ENCODE results near the gene PRRC2B.
"Not testable (repeated sequence)": the region's sequence is repeated elsewhere in the genome, so short reads cannot be mapped to it uniquely, and the experiment has no call there.

PRRC2B gene

DNA sequence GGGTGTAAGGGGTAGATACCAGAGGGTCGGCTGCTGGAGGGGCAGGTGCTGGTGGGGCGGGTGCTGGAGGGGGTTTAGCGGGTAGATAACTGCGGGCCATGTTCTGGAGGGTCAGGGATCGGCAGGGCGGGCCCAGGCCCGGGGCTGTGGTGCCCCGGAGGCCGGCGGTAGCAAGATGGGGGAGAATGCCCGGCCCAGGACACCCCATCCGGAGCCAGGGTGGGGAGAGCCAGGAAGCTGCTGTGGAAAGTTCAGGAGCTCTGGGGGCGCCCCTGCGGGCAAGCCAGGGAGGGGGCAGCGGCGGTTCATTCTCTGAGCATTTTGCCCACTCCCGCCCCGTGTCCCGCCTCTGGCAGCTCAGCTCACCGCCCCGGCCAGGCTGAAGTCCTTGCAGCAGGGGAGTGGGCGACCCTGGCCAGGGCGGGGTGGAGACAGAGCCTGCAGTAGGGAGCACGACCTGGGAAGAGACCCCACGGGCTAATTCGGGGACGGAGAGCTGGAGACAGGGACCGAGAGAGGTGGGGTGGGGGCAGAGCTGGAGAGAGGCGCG, 152.0 kb downstream of the PRRC2B start:
- peaks cover 11% of the 10 kb centered on the region for H3K4me1 Mint-ChIP-seq (ENCODE audit: low read depth)
- peaks cover 7% of the 10 kb centered on the region for H3K36me3 Mint-ChIP-seq (ENCODE audit: low read depth)
- H3K27me3 Mint-ChIP-seq: peaks cover 81% of the 10 kb centered on the region
- H3K9me3 Mint-ChIP-seq: peaks cover 36% of the 10 kb centered on the region
- no peak overlapping the region for H3K4me3 Mint-ChIP-seq
- intact Hi-C loops (cut with micrococcal nuclease): no loop called here
- H3K27ac Mint-ChIP-seq: no peak overlapping the region

DNA sequence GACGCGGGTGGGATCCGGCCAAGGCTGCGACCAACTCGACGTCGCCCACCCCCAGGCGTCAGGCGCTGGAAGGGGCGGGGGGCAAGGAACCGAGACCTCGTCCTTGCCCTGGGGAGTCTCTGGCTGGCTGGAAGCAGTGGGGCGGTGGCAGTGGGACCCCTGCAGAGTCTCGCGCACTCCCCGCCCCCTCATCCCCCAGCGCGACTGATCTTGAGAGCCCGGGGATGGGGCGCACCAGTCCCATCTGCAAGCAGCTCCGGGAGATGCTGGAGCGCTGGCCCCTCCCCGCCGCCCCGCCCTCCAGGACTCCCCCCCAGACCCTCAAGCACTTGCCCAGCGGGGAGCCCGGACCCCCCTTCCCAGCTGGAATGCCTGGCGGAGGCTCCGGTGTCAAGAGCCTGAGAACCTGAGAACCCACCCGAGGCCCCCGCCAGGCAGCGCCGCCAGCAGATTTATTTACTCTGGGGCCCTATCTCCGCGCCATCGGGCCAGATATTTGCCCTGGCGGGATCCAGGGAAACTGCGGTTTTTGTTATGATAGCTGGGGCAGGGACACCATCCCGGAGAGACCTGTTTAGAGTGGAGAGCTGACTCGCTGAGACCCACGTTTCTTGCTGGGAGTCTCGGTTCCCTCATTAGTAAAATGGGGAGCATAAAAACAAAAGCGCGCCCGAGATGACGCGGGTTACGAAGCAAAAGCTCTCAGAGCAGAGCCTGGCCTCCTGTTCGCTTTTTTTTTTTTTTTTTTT, 152.6 kb downstream of the PRRC2B start:
- Mint-ChIP-seq H3K36me3 (ENCODE audit: low read depth) (peaks cover 7% of the 10 kb centered on the region), H3K9me3 (peaks cover 36% of the 10 kb centered on the region), H3K4me1 (ENCODE audit: low read depth) (peaks cover 11% of the 10 kb centered on the region), H3K4me3 (no peak overlapping the region), H3K27me3 (peaks cover 81% of the 10 kb centered on the region), H3K27ac (no peak overlapping the region)
- intact Hi-C loops (cut with micrococcal nuclease): no loop called here

DNA sequence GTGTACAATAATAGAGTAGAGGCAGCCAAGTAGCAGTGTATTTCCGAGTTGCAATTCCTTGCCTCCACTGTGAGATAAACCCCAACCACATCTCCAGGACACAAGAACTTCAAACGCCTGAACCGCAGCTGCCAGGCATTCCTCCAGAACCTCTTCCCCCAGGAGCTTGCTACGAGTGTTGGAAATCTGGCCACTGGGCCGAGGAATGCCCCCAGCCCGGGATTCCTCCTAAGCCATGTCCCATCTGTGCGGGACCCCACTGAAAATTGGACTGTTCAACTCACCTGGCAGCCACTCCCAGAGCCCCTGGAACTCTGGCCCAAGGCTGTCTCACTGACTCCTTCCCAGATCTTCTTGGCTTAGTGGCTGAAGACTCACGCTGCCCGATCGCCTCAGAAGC, 155.3 kb downstream of the PRRC2B start:
- H3K4me3 Mint-ChIP-seq; intact Hi-C loops (cut with micrococcal nuclease); H3K27ac Mint-ChIP-seq; H3K36me3 Mint-ChIP-seq (ENCODE audit: low read depth): not testable (repeated sequence)
- Mint-ChIP-seq H3K4me1 (ENCODE audit: low read depth) (peaks cover 18% of the 10 kb centered on the region), H3K27me3 (peaks cover 85% of the 10 kb centered on the region), H3K9me3 (peaks cover 15% of the 10 kb centered on the region)

All from dendritic cell treated with granulocyte-macrophage colony-stimulating factor and Interleukin-4, amounts not matched to agents 40 ng/mL and 50 ng/mL, for 4 days (primary cell).